ENCODE data around the gene SH3RF3.

DNA sequence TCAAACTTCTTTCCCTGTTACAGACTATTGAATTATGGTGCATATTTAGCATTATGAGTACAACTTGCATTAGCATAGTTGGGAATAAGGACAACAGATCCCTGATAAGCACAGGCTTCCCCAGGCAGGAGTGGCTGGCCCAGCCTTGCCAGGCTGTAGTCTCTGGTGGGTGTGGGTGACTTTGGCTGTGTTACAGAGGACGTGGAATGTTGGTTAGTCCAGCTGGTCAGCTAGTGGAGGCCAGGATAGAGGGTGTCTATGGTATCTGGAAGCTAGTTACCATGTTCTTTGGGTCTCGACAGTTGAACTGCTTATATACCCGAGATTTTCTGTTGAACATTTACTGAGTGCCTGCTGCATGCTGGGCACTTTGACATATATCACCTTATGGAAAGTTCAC lies 4.7 kb downstream of the SH3RF3 start:
- TF ChIP-seq POLR2A (IDR thresholded peaks at IDR 0.05) = no peak
- TF ChIP-seq, protein P1, sequence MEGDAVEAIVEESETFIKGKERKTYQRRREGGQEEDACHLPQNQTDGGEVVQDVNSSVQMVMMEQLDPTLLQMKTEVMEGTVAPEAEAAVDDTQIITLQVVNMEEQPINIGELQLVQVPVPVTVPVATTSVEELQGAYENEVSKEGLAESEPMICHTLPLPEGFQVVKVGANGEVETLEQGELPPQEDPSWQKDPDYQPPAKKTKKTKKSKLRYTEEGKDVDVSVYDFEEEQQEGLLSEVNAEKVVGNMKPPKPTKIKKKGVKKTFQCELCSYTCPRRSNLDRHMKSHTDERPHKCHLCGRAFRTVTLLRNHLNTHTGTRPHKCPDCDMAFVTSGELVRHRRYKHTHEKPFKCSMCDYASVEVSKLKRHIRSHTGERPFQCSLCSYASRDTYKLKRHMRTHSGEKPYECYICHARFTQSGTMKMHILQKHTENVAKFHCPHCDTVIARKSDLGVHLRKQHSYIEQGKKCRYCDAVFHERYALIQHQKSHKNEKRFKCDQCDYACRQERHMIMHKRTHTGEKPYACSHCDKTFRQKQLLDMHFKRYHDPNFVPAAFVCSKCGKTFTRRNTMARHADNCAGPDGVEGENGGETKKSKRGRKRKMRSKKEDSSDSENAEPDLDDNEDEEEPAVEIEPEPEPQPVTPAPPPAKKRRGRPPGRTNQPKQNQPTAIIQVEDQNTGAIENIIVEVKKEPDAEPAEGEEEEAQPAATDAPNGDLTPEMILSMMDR (IDR thresholded peaks at IDR 0.05) = no peak

All from adrenal gland (tissue), 5 donors.